GM23338 (cell line): ENCODE results near the gene TCF7L2. TPM values are rescaled to one million over a fixed set of nuclear protein-coding genes. Genes with fewer than 3 reads are reported as not detected.

Source experiments
- ATAC-seq: fragments of 200-7000 bp; cut with Tn5 transposase; 3 replicates; pipeline ENCODE4 v1.9.1; 2020
- DNase-seq: peaks from one replicate; pipeline ENCODE4 v3.0.0-alpha.2; 2015; ENCODE audit warnings: low spot score
- H2AFZ ChIP-seq: fragments of 200-600 bp; sonication (generic); 2 replicates; pipeline ENCODE4 v1.8.0; 2016; ENCODE audit warnings: antibody characterized with exemption, mild to moderate bottlenecking, moderate library complexity
- H3F3A ChIP-seq: fragments of 200-600 bp; sonication (generic); replicated peaks from 2 replicates; pipeline ENCODE4 v1.8.0; 2017; ENCODE audit warnings: antibody characterized with exemption, mixed run types, low read depth
- H3K27ac ChIP-seq: fragments of 200-600 bp; sonication (generic); 2 replicates; pipeline ENCODE4 v1.6.1; 2016; ENCODE audit warnings: low read depth
- H3K27me3 ChIP-seq: fragments of 200-600 bp; sonication (generic); 2 replicates; pipeline ENCODE4 v1.8.0; 2016; ENCODE audit warnings: mild to moderate bottlenecking, mixed run types, moderate library complexity; ENCODE audit not compliant: insufficient read depth
- H3K36me3 ChIP-seq: fragments of 200-600 bp; sonication (generic); 2 replicates; pipeline ENCODE4 v1.8.0; 2016; ENCODE audit warnings: mild to moderate bottlenecking; ENCODE audit not compliant: insufficient read depth
- H3K4me1 ChIP-seq: fragments of 200-600 bp; sonication (generic); 2 replicates; pipeline ENCODE4 v1.8.0; 2016; ENCODE audit warnings: mild to moderate bottlenecking, moderate library complexity; ENCODE audit not compliant: insufficient read depth
- H3K4me2 ChIP-seq: fragments of 200-600 bp; sonication (generic); 2 replicates; pipeline ENCODE4 v1.7.1; 2017; ENCODE audit warnings: mixed run types
- H3K4me3 ChIP-seq: fragments of 200-600 bp; sonication (generic); 2 replicates; pipeline ENCODE4 v1.6.1; 2016; ENCODE audit warnings: mixed run types
- H3K79me2 ChIP-seq: fragments of 200-600 bp; sonication (generic); replicated peaks from 2 replicates; pipeline ENCODE4 v1.8.0; 2017; ENCODE audit warnings: mild to moderate bottlenecking; ENCODE audit not compliant: insufficient read depth
- H3K9me2 ChIP-seq: fragments of 200-600 bp; sonication (generic); 2 replicates; pipeline ENCODE4 v1.8.0; 2017; ENCODE audit not compliant: insufficient read depth
- H4K20me1 ChIP-seq: fragments of 200-600 bp; sonication (generic); replicated peaks from 2 replicates; pipeline ENCODE4 v1.8.0; 2017; ENCODE audit warnings: mild to moderate bottlenecking; ENCODE audit not compliant: insufficient read depth
- H3K27ac Mint-ChIP-seq: 2 replicates; pipeline ENCODE4 v1.8.0; 2020; ENCODE audit warnings: inconsistent platforms, mild to moderate bottlenecking, moderate library complexity, mixed read lengths
- H3K27me3 Mint-ChIP-seq: 3 replicates; pipeline ENCODE4 v1.8.0; 2022; ENCODE audit warnings: low read depth, mild to moderate bottlenecking, moderate library complexity, mixed read lengths, inconsistent platforms; ENCODE audit not compliant: insufficient read depth, poor library complexity
- H3K36me3 Mint-ChIP-seq: 3 replicates; pipeline ENCODE4 v1.8.0; 2021; ENCODE audit warnings: low read depth, mild to moderate bottlenecking, inconsistent platforms, moderate library complexity, mixed read lengths
- H3K4me1 Mint-ChIP-seq: 3 replicates; pipeline ENCODE4 v1.8.0; 2020; ENCODE audit warnings: mild to moderate bottlenecking, inconsistent platforms, mixed read lengths
- H3K4me3 Mint-ChIP-seq: 3 replicates; pipeline ENCODE4 v1.8.0; 2021; ENCODE audit warnings: moderate library complexity, mild to moderate bottlenecking, inconsistent platforms, mixed read lengths
- H3K9me3 Mint-ChIP-seq: 3 replicates; pipeline ENCODE4 v1.8.0; 2020; ENCODE audit warnings: moderate library complexity, mild to moderate bottlenecking, inconsistent platforms, mixed read lengths
- CREB1 ChIP-seq: fragments of 250-450 bp; sonication (Bioruptor Pico); IDR thresholded peaks from 2 replicates; pipeline ENCODE4 v1.5.0; 2020; ENCODE audit warnings: low read depth, mild to moderate bottlenecking, moderate library complexity
- EZH2 ChIP-seq: fragments of 200-600 bp; sonication (generic); IDR thresholded peaks from one replicate; pipeline ENCODE4 v1.8.0; 2017; ENCODE audit warnings: antibody characterized with exemption, mild to moderate bottlenecking, low read depth; ENCODE audit not compliant: unreplicated experiment
- EZH2phosphoT487 ChIP-seq: fragments of 200-600 bp; sonication (generic); IDR thresholded peaks from one replicate; pipeline ENCODE4 v1.8.1; 2018; ENCODE audit warnings: antibody characterized with exemption; ENCODE audit not compliant: unreplicated experiment
- JUNB ChIP-seq: IDR thresholded peaks from one replicate; pipeline ENCODE4 v1.6.1; 2016; ENCODE audit warnings: antibody characterized with exemption; ENCODE audit not compliant: unreplicated experiment
- NANOG ChIP-seq: IDR thresholded peaks from 2 replicates; pipeline ENCODE4 v1.6.1; 2016; ENCODE audit warnings: antibody characterized with exemption, borderline replicate concordance
- REST ChIP-seq: IDR thresholded peaks from one replicate; pipeline ENCODE4 v1.6.1; 2018; ENCODE audit warnings: antibody characterized with exemption; ENCODE audit not compliant: unreplicated experiment
- STAT1 ChIP-seq: IDR thresholded peaks from one replicate; pipeline ENCODE4 v1.6.1; 2016; ENCODE audit warnings: antibody characterized with exemption; ENCODE audit not compliant: unreplicated experiment
- ZNF114 ChIP-seq: fragments of 250-450 bp; sonication (Bioruptor Pico); IDR thresholded peaks from 2 replicates; pipeline ENCODE4 v1.5.0; 2020; ENCODE audit warnings: mild to moderate bottlenecking, moderate library complexity
- polyA plus RNA-seq: library from polyadenylated mRNA; unstranded; fragments of >200 nt; fragmentation: Nextera tagmentation; extraction: Ambion mirVana; gene quantifications from 2 replicates; pipeline ENCODE4 v1.2.1, GENCODE V29; 2016
- total RNA-seq: library from RNA; depleted of rRNA; stranded (reverse); fragments of >200 nt; shearing (Covaris generic); gene quantifications from 2 replicates; pipeline ENCODE4 v1.2.3, GENCODE V29; 2014
- TF ChIP-seq, protein P1 (sequence below), 2 experiments: fragments of 200-600 bp in 1 of 2; sonication (generic) in 1 of 2; conservative IDR thresholded peaks; 2 replicates each; pipeline versions ENCODE4 v1.5.1 to v1.6.1; 2016 to 2017; ENCODE audit warnings: antibody characterized with exemption in 2 of 2, low read depth in 2 of 2, mild to moderate bottlenecking in 2 of 2, moderate library complexity in 1 of 2
- TF ChIP-seq, protein P2 (sequence below): fragments of 250-450 bp; sonication (Bioruptor Pico); IDR thresholded peaks from 2 replicates; pipeline ENCODE4 v1.5.0; 2020; ENCODE audit warnings: mild to moderate bottlenecking, moderate library complexity
- TF ChIP-seq, protein P3 (sequence below): IDR thresholded peaks from 2 replicates; pipeline ENCODE4 v1.6.1; 2016; ENCODE audit warnings: antibody characterized with exemption

TCF7L2 gene
- total and polyA plus RNA-seq, 2 experiments from 2014 or later = 32.2 to 80.8 TPM

- peaks cover 83% of the 10 kb centered on the region for H4K20me1 ChIP-seq
- H3K9me3 Mint-ChIP-seq = no peaks in the 10 kb centered on the region
- ATAC-seq (no peak), DNase-seq (no peak)
- H3K27me3 ChIP-seq = no peaks in the 10 kb centered on the region
- H3K79me2 ChIP-seq = peaks cover 100% of the 10 kb centered on the region
- no peak overlapping the region for H3K4me3 ChIP-seq
- H3K4me3 Mint-ChIP-seq = no peak overlapping the region
- no peak overlapping the region for H3K27ac Mint-ChIP-seq
- H2AFZ ChIP-seq = no peak overlapping the region
- H3K4me2 ChIP-seq = no peak overlapping the region
- peaks cover 5% of the 10 kb centered on the region for H3K27me3 Mint-ChIP-seq
- H3K4me1 ChIP-seq = peaks cover 15% of the 10 kb centered on the region; the same call in 1 of the 2 replicates
- peaks cover 9% of the 10 kb centered on the region; the same call in 1 of the 2 replicates for H3F3A ChIP-seq
- H3K36me3 Mint-ChIP-seq = peaks cover 86% of the 10 kb centered on the region
- peaks cover 29% of the 10 kb centered on the region for H3K36me3 ChIP-seq
- TF ChIP-seq EZH2phosphoT487 (no peak), ZNF114 (CRISPR knock-in tag) (no peak), STAT1 (no peak), JUNB (no peak), NANOG (no peak), CREB1 (CRISPR knock-in tag) (no peak), REST (no peak), EZH2 (no peak)
- TF ChIP-seq, protein P1, sequence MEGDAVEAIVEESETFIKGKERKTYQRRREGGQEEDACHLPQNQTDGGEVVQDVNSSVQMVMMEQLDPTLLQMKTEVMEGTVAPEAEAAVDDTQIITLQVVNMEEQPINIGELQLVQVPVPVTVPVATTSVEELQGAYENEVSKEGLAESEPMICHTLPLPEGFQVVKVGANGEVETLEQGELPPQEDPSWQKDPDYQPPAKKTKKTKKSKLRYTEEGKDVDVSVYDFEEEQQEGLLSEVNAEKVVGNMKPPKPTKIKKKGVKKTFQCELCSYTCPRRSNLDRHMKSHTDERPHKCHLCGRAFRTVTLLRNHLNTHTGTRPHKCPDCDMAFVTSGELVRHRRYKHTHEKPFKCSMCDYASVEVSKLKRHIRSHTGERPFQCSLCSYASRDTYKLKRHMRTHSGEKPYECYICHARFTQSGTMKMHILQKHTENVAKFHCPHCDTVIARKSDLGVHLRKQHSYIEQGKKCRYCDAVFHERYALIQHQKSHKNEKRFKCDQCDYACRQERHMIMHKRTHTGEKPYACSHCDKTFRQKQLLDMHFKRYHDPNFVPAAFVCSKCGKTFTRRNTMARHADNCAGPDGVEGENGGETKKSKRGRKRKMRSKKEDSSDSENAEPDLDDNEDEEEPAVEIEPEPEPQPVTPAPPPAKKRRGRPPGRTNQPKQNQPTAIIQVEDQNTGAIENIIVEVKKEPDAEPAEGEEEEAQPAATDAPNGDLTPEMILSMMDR (conservative IDR thresholded peaks at IDR 0.05; ENCODE audit: low read depth in 2 of 2) = no peak
- TF ChIP-seq, protein P2, sequence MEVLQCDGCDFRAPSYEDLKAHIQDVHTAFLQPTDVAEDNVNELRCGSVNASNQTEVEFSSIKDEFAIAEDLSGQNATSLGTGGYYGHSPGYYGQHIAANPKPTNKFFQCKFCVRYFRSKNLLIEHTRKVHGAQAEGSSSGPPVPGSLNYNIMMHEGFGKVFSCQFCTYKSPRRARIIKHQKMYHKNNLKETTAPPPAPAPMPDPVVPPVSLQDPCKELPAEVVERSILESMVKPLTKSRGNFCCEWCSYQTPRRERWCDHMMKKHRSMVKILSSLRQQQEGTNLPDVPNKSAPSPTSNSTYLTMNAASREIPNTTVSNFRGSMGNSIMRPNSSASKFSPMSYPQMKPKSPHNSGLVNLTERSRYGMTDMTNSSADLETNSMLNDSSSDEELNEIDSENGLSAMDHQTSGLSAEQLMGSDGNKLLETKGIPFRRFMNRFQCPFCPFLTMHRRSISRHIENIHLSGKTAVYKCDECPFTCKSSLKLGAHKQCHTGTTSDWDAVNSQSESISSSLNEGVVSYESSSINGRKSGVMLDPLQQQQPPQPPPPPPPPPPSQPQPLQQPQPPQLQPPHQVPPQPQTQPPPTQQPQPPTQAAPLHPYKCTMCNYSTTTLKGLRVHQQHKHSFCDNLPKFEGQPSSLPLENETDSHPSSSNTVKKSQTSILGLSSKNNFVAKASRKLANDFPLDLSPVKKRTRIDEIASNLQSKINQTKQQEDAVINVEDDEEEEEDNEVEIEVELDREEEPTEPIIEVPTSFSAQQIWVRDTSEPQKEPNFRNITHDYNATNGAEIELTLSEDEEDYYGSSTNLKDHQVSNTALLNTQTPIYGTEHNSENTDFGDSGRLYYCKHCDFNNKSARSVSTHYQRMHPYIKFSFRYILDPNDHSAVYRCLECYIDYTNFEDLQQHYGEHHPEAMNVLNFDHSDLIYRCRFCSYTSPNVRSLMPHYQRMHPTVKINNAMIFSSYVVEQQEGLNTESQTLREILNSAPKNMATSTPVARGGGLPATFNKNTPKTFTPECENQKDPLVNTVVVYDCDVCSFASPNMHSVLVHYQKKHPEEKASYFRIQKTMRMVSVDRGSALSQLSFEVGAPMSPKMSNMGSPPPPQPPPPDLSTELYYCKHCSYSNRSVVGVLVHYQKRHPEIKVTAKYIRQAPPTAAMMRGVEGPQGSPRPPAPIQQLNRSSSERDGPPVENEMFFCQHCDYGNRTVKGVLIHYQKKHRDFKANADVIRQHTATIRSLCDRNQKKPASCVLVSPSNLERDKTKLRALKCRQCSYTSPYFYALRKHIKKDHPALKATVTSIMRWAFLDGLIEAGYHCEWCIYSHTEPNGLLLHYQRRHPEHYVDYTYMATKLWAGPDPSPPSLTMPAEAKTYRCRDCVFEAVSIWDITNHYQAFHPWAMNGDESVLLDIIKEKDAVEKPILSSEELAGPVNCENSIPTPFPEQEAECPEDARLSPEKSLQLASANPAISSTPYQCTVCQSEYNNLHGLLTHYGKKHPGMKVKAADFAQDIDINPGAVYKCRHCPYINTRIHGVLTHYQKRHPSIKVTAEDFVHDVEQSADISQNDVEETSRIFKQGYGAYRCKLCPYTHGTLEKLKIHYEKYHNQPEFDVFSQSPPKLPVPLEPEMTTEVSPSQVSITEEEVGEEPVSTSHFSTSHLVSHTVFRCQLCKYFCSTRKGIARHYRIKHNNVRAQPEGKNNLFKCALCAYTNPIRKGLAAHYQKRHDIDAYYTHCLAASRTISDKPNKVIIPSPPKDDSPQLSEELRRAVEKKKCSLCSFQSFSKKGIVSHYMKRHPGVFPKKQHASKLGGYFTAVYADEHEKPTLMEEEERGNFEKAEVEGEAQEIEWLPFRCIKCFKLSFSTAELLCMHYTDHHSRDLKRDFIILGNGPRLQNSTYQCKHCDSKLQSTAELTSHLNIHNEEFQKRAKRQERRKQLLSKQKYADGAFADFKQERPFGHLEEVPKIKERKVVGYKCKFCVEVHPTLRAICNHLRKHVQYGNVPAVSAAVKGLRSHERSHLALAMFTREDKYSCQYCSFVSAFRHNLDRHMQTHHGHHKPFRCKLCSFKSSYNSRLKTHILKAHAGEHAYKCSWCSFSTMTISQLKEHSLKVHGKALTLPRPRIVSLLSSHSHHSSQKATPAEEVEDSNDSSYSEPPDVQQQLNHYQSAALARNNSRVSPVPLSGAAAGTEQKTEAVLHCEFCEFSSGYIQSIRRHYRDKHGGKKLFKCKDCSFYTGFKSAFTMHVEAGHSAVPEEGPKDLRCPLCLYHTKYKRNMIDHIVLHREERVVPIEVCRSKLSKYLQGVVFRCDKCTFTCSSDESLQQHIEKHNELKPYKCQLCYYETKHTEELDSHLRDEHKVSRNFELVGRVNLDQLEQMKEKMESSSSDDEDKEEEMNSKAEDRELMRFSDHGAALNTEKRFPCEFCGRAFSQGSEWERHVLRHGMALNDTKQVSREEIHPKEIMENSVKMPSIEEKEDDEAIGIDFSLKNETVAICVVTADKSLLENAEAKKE (CRISPR knock-in tag) = no peak
- TF ChIP-seq, protein P3, sequence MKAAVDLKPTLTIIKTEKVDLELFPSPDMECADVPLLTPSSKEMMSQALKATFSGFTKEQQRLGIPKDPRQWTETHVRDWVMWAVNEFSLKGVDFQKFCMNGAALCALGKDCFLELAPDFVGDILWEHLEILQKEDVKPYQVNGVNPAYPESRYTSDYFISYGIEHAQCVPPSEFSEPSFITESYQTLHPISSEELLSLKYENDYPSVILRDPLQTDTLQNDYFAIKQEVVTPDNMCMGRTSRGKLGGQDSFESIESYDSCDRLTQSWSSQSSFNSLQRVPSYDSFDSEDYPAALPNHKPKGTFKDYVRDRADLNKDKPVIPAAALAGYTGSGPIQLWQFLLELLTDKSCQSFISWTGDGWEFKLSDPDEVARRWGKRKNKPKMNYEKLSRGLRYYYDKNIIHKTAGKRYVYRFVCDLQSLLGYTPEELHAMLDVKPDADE = no peak
- no peaks in the 10 kb centered on the region for H3K9me2 ChIP-seq
- H3K4me1 Mint-ChIP-seq = peaks cover 33% of the 10 kb centered on the region
- H3K27ac ChIP-seq = no peak overlapping the region; the same call in 1 of the 2 replicates
Observed at GRCh38 chr10:112970021-112970420, 20.0 kb downstream of the TCF7L2 start.
